HepG2 (cell line): ENCODE measurements around the gene NOTCH2. TPM values are rescaled to one million over a fixed set of nuclear protein-coding genes. Genes with fewer than 3 reads are reported as not detected.

Source experiments
- ATAC-seq: fragments of 200-7000 bp; cut with Tn5 transposase; 3 replicates; pipeline ENCODE4 v1.9.1; 2020; ENCODE audit warnings: mild to moderate bottlenecking, moderate library complexity
- BruUV-seq: library from RNA; stranded (reverse); fragments of 400-500 nt; replicated peaks from 2 replicates; lab custom pipeline; 2021; lab: Mats Ljungman, UMichigan
- CTCF ChIA-PET: fragments of 300-600 bp; formaldehyde crosslinking; extraction: SDS; loops from one replicate; lab custom pipeline; 2021; ENCODE audit warnings: low total read pairs, inconsistent platforms, low intra/inter-chr PET ratio; lab: Yijun Ruan, JAX
- POLR2A ChIA-PET: fragments of 350-600 bp; sonication (Branson Sonifier 250); formaldehyde crosslinking; loops from one replicate; lab custom pipeline; 2020; ENCODE audit warnings: antibody characterized with exemption, inconsistent platforms; lab: Yijun Ruan, JAX
- DNase-seq: peaks from one replicate; pipeline ENCODE4 v3.0.0-alpha.2; 2015; ENCODE audit warnings: low spot score
- FAIRE-seq: peaks from 3 replicates; lab custom pipeline; 2011; peaks lifted over from hg19 to GRCh38; lab: Jason Lieb, UNC
- H2AFZ ChIP-seq: one replicate; pipeline ENCODE4 v1.6.1; 2011; ENCODE audit warnings: low read length, inconsistent platforms
- H3K27ac ChIP-seq: fragments of 300-600 bp; 3 replicates; pipeline ENCODE4 v1.8.0; 2011; ENCODE audit warnings: mixed run types, mild to moderate bottlenecking, mixed read lengths, low read length, inconsistent platforms; ENCODE audit not compliant: insufficient read depth; ENCODE audit errors: extremely low read length
- H3K27me3 ChIP-seq, 2 experiments: fragments of 200-600 bp in 1 of 2; 2 replicates in 1 of 2; 3 replicates in 1 of 2; pipeline versions ENCODE4 v1.6.0 to v1.8.0; 2011; ENCODE audit warnings: low read length in 2 of 2, mild to moderate bottlenecking in 2 of 2, moderate library complexity in 2 of 2, inconsistent platforms in 1 of 2; ENCODE audit not compliant: insufficient read depth in 2 of 2, control insufficient read depth in 1 of 2
- H3K36me3 ChIP-seq, 2 experiments: fragments of 200-600 bp in 1 of 2; replicated peaks in 1 of 2; 2 replicates in 1 of 2; 3 replicates in 1 of 2; pipeline versions ENCODE4 v1.5.1 to v1.8.0; 2011; ENCODE audit warnings: low read length in 2 of 2, inconsistent platforms in 1 of 2; ENCODE audit not compliant: insufficient read depth in 2 of 2, control insufficient read depth in 1 of 2
- H3K4me1 ChIP-seq: 2 replicates; pipeline ENCODE4 v1.5.1; 2012; ENCODE audit warnings: low read length, inconsistent platforms; ENCODE audit not compliant: insufficient read depth
- H3K4me2 ChIP-seq: 2 replicates; pipeline ENCODE4 v1.6.0; 2011; ENCODE audit warnings: low read depth, low read length, inconsistent platforms
- H3K4me3 ChIP-seq, 3 experiments: fragments of 200-600 bp in 1 of 3; sonication (generic), shearing (Covaris generic) in 1 of 3; replicated peaks in 1 of 3; 2 replicates each; pipeline ENCODE4 v1.5.1; 2011 to 2016; ENCODE audit warnings: low read length in 3 of 3, inconsistent platforms in 2 of 3, low read depth in 2 of 3, mild to moderate bottlenecking in 2 of 3, control low read depth in 1 of 3, mixed read lengths in 1 of 3; ENCODE audit not compliant: insufficient read depth in 1 of 3
- H3K79me2 ChIP-seq: one replicate; pipeline ENCODE4 v1.6.1; 2011; ENCODE audit warnings: low read length, inconsistent platforms; ENCODE audit not compliant: insufficient read depth
- H3K9ac ChIP-seq: 2 replicates; pipeline ENCODE4 v1.6.0; 2011; ENCODE audit warnings: mild to moderate bottlenecking, low read depth, low read length, inconsistent platforms; ENCODE audit not compliant: insufficient read depth
- H3K9me3 ChIP-seq: 2 replicates; pipeline ENCODE4 v1.5.1; 2012; ENCODE audit warnings: mild to moderate bottlenecking, low read length
- H4K20me1 ChIP-seq: 2 replicates; pipeline ENCODE4 v1.6.0; 2011; ENCODE audit warnings: inconsistent platforms, mild to moderate bottlenecking, low read length, moderate library complexity; ENCODE audit not compliant: insufficient read depth
- ATF7 ChIP-seq, 2 experiments: fragments of 450-650 bp in 1 of 2; sonication (generic) in 1 of 2; formaldehyde crosslinking in 1 of 2; IDR thresholded peaks; 2 replicates each; pipeline versions ENCODE4 v1.4.0 to v1.6.1; 2016 to 2020; ENCODE audit warnings: antibody characterized with exemption in 1 of 2, mild to moderate bottlenecking in 1 of 2, missing genetic modification reagents in 1 of 2
- FOXK2 ChIP-seq: fragments of 450-650 bp; IDR thresholded peaks from 2 replicates; pipeline ENCODE4 v1.6.1; 2016
- NFRKB ChIP-seq: fragments of 450-650 bp; IDR thresholded peaks from 2 replicates; pipeline ENCODE4 v1.6.1; 2017
- NR2F6 ChIP-seq, 2 experiments: IDR thresholded peaks; 2 replicates each; pipeline ENCODE4 v1.6.1; 2016; ENCODE audit warnings: antibody characterized with exemption in 1 of 2, mild to moderate bottlenecking in 1 of 2
- PPARG ChIP-seq: conservative IDR thresholded peaks from 2 replicates; pipeline ENCODE4 v1.6.1; 2016; ENCODE audit warnings: missing biosample characterization, missing genetic modification reagents
- RARA ChIP-seq: IDR thresholded peaks from 2 replicates; pipeline ENCODE4 v1.6.1; 2016; ENCODE audit warnings: missing genetic modification reagents, missing compliant biosample characterization
- RXRA ChIP-seq: sonication (generic); formaldehyde crosslinking; IDR thresholded peaks from 2 replicates; pipeline ENCODE4 v1.5.1; 2020; ENCODE audit warnings: missing genetic modification reagents
- ZBTB7B ChIP-seq: sonication (generic); formaldehyde crosslinking; IDR thresholded peaks from 2 replicates; pipeline ENCODE4 v1.4.0; 2020; ENCODE audit warnings: missing genetic modification reagents
- ZNF329 ChIP-seq: sonication (generic); formaldehyde crosslinking; IDR thresholded peaks from 2 replicates; pipeline ENCODE4 v1.9.0; 2021; ENCODE audit warnings: low read depth, mild to moderate bottlenecking, missing genetic modification reagents
- ZNF343 ChIP-seq: sonication (generic); formaldehyde crosslinking; IDR thresholded peaks from 2 replicates; pipeline ENCODE4 v1.4.0; 2020; ENCODE audit warnings: mild to moderate bottlenecking, missing genetic modification reagents
- ZNF367 ChIP-seq: sonication (generic); formaldehyde crosslinking; IDR thresholded peaks from 2 replicates; pipeline ENCODE4 v1.4.0; 2020; ENCODE audit warnings: missing genetic modification reagents, borderline replicate concordance
- ZNF441 ChIP-seq: sonication (generic); formaldehyde crosslinking; IDR thresholded peaks from 2 replicates; pipeline ENCODE4 v1.7.0; 2021; ENCODE audit warnings: missing genetic modification reagents, borderline replicate concordance
- WGBS: methylation state at CpG from one replicate; pipeline ENCODE4 v1.1.6; 2017; ENCODE audit warnings: low lambda C conversion rate; 5-methylcytosine and 5-hydroxymethylcytosine counted together
- in situ Hi-C: cut with HindIII; loops from 2 replicates; pipeline ENCODE4 v1.10.0; 2017; ENCODE audit warnings: low pct_unique_long_range_greater_than_20kb; ENCODE audit not compliant: extremely low pct_ligation_motif_present
- intact Hi-C: fragments of 100-400 bp; cut with micrococcal nuclease; formaldehyde crosslinking; loops from one replicate; pipeline ENCODE4 v1.10.0; 2022; ENCODE audit not compliant: unreplicated experiment
- polyA plus RNA-seq, 8 experiments: library from polyadenylated mRNA; depleted of rRNA in 3 of 8; stranded (reverse) in 7 of 8; unstranded in 1 of 8; fragments of >200 nt; fragmentation: Illumina TruSeq in 4 of 8; extraction: Trizol in 4 of 8; gene quantifications; 2 replicates each; pipeline versions ENCODE4 v1.2.1 to v1.2.3, GENCODE V29; 2011 to 2016; ENCODE audit warnings: low read depth in 4 of 8, missing spikeins in 1 of 8, mixed read lengths in 1 of 8; ENCODE audit not compliant: insufficient read depth in 1 of 8
- total RNA-seq, 5 experiments: library from RNA; depleted of rRNA; stranded (reverse); fragments of >200 nt; fragmentation: Illumina TruSeq; extraction: Trizol; gene quantifications; 2 replicates each; pipeline ENCODE4 v1.2.3, GENCODE V29; 2016; ENCODE audit warnings: low read depth in 1 of 5
- TF ChIP-seq, protein P1 (sequence below): sonication (generic); formaldehyde crosslinking; IDR thresholded peaks from 2 replicates; pipeline ENCODE4 v1.4.0; 2020; ENCODE audit warnings: mild to moderate bottlenecking, missing genetic modification reagents
- TF ChIP-seq, protein P2 (sequence below), 2 experiments: sonication (generic) in 1 of 2; formaldehyde crosslinking in 1 of 2; IDR thresholded peaks; 2 replicates each; pipeline versions ENCODE4 v1.5.1 to v1.6.1; 2011 to 2020; ENCODE audit warnings: borderline replicate concordance in 1 of 2, low read depth in 1 of 2, low read length in 1 of 2, mild to moderate bottlenecking in 1 of 2, missing genetic modification reagents in 1 of 2, moderate library complexity in 1 of 2

The NOTCH2 gene
- total and polyA plus RNA-seq, 2 of the 13 experiments (the other 11 are each of a cell fraction or from before 2014, with no cell fraction given), result 4.0 to 11.4 TPM

GRCh38 chr1:119879510-119880434 is 189.7 kb downstream of the NOTCH2 start:
- BruUV-seq, result no TSS peak
- Histone ChIP-seq H4K20me1 (no peaks in the 10 kb centered on the region), H3K27ac (no peak overlapping the region), H3K9me3 (no peaks in the 10 kb centered on the region), H3K4me3 (no peak overlapping the region), H3K27me3 (peaks cover 0 to 13% of the 10 kb centered on the region in 2 experiments; a peak in 3 of 5 replicates), H3K4me1 (no peaks in the 10 kb centered on the region), H3K9ac (no peak overlapping the region), H2AFZ (no peak overlapping the region), H3K36me3 (no peaks in the 10 kb centered on the region), H3K79me2 (no peaks in the 10 kb centered on the region), H3K4me2 (no peak overlapping the region)
- in situ Hi-C loops (loop anchor here (10.0 kb wide), 1 partner anchor 85 kb away; no protein-coding TSS in a partner anchor), intact Hi-C loops (loop anchor here (10.0 kb wide), 1 partner anchor 265 kb away; no protein-coding TSS in a partner anchor)
- DNase-seq, result no peak
- FAIRE-seq, result no peak
- ChIA-PET CTCF (no interaction called here), POLR2A (no interaction called here)
- TF ChIP-seq NR2F6 (IDR thresholded peaks at IDR 0.05) (no peak), NR2F6 (CRISPR knock-in tag; IDR thresholded peaks at IDR 0.05) (no peak), ZNF441 (CRISPR knock-in tag) (peak; percentile 95), RARA (CRISPR knock-in tag) (peak; percentile 49; the same call in 1 of the 2 replicates), PPARG (CRISPR knock-in tag) (no peak), RXRA (no peak)
- TF ChIP-seq, protein P1, sequence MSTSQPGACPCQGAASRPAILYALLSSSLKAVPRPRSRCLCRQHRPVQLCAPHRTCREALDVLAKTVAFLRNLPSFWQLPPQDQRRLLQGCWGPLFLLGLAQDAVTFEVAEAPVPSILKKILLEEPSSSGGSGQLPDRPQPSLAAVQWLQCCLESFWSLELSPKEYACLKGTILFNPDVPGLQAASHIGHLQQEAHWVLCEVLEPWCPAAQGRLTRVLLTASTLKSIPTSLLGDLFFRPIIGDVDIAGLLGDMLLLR (CRISPR knock-in tag), result no peak
- ATAC-seq, result peak; percentile 79
- WGBS, result 27% methylated on average over 9 of the region's 12 CpGs

GRCh38 chr1:119878171-119878570 is 191.3 kb downstream of the NOTCH2 start:
- POLR2A ChIA-PET, result no interaction called here
- BruUV-seq, result no TSS peak
- in situ Hi-C loops (loop anchor here (10.0 kb wide), 1 partner anchor 87 kb away; no protein-coding TSS in a partner anchor), intact Hi-C loops (loop anchor here (10.0 kb wide), 1 partner anchor 267 kb away; no protein-coding TSS in a partner anchor)
- FAIRE-seq (no peak), ATAC-seq (no peak), DNase-seq (no peak)
- H3K36me3 ChIP-seq, result no peaks in the 10 kb centered on the region
- H3K9me3 ChIP-seq, result no peaks in the 10 kb centered on the region
- no peak overlapping the region for H3K4me2 ChIP-seq
- H2AFZ ChIP-seq, result no peak overlapping the region
- H3K4me3 ChIP-seq, result no peak overlapping the region
- H3K27ac ChIP-seq, result no peak overlapping the region
- no peaks in the 10 kb centered on the region for H4K20me1 ChIP-seq
- H3K27me3 ChIP-seq, result peaks cover 0 to 4% of the 10 kb centered on the region in 2 experiments; a peak in 1 of 5 replicates
- H3K9ac ChIP-seq, result no peak overlapping the region
- H3K79me2 ChIP-seq, result no peaks in the 10 kb centered on the region
- no peaks in the 10 kb centered on the region for H3K4me1 ChIP-seq
- CTCF ChIA-PET, result no interaction called here
- TF ChIP-seq ZBTB7B (CRISPR knock-in tag), result no peak
- TF ChIP-seq FOXK2, result no peak
- no peak for TF ChIP-seq ZNF329 (CRISPR knock-in tag)
- TF ChIP-seq ATF7 (IDR thresholded peaks at IDR 0.05), result no peak
- TF ChIP-seq ATF7 (CRISPR knock-in tag; IDR thresholded peaks at IDR 0.05), result no peak
- TF ChIP-seq, protein P2, sequence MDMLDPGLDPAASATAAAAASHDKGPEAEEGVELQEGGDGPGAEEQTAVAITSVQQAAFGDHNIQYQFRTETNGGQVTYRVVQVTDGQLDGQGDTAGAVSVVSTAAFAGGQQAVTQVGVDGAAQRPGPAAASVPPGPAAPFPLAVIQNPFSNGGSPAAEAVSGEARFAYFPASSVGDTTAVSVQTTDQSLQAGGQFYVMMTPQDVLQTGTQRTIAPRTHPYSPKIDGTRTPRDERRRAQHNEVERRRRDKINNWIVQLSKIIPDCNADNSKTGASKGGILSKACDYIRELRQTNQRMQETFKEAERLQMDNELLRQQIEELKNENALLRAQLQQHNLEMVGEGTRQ (IDR thresholded peaks at IDR 0.05; ENCODE audit: low read depth, low read length), result no peak
- TF ChIP-seq, protein P2 (CRISPR knock-in tag; IDR thresholded peaks at IDR 0.05; ENCODE audit: borderline replicate concordance), result no peak
- no peak for TF ChIP-seq NFRKB
- no peak for TF ChIP-seq ZNF367 (CRISPR knock-in tag)
- TF ChIP-seq ZNF343 (CRISPR knock-in tag), result no peak
